ENCODE data around the gene ABTB2. TPM values are rescaled to one million over a fixed set of nuclear protein-coding genes. Genes with fewer than 3 reads are reported as not detected.

Gene ABTB2
- total RNA-seq, 6 donors from 2014 or later: 1.4 to 6.8 (median 4.7) TPM

DNA sequence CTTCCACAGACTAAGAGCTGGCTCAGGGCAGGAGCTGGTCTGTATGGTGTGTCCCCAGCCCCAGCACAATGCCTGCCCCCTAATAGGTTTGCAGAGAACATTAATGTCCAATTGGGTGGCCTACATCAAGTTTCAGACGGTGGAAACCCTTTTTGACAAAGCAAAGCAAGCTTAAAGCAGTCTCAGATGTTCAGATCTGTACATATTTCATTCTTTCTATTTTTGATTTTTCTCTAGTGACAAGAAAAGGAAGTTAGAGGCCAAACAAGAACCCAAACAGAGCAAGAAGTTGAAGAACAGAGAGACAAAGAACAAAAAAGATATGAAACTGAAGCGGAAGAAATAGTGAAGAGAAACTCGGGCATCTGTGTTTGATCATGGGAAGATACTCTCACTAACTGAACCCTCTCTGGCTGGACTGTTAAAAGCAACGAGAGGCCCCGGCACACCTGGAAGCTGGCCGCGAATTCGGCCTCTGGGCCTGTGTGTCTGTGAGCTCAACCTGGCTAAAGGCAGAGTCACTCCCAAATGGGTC, 211.9 kb downstream of the ABTB2 start:
- Histone ChIP-seq H3K27me3 (no peaks in the 10 kb centered on the region), H3K27ac (no peak overlapping the region), H3K4me3 (no peak overlapping the region), H3K36me3 (peaks cover 35 to 97% (median 78%) of the 10 kb centered on the region in 4 donors), H3K4me1 (no peaks in the 10 kb centered on the region), H3K9me3 (no peaks in the 10 kb centered on the region)
- TF ChIP-seq, protein P1, sequence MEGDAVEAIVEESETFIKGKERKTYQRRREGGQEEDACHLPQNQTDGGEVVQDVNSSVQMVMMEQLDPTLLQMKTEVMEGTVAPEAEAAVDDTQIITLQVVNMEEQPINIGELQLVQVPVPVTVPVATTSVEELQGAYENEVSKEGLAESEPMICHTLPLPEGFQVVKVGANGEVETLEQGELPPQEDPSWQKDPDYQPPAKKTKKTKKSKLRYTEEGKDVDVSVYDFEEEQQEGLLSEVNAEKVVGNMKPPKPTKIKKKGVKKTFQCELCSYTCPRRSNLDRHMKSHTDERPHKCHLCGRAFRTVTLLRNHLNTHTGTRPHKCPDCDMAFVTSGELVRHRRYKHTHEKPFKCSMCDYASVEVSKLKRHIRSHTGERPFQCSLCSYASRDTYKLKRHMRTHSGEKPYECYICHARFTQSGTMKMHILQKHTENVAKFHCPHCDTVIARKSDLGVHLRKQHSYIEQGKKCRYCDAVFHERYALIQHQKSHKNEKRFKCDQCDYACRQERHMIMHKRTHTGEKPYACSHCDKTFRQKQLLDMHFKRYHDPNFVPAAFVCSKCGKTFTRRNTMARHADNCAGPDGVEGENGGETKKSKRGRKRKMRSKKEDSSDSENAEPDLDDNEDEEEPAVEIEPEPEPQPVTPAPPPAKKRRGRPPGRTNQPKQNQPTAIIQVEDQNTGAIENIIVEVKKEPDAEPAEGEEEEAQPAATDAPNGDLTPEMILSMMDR (IDR thresholded peaks at IDR 0.05): no peak
- ATAC-seq (ENCODE audit: low FRiP score in 2 of 2): no peak
- DNase-seq: no peak
- 84 to 86% methylated on average over 8 of the region's 8 CpGs for WGBS, 2 donors

- no peak for TF ChIP-seq POLR2AphosphoS5 (IDR thresholded peaks at IDR 0.05)
- no peak for TF ChIP-seq POLR2A (IDR thresholded peaks at IDR 0.05)
- TF ChIP-seq, protein P1 (IDR thresholded peaks at IDR 0.05): no peak
- no peak for TF ChIP-seq EP300 (IDR thresholded peaks at IDR 0.05)
- ATAC-seq (ENCODE audit: low FRiP score in 2 of 2): no peak
- WGBS, 2 donors: 89 to 92% methylated on average over 3 to 5 of the region's 5 CpGs
These were observed 212.7 kb downstream of the ABTB2 start for GRCh38 chr11:34145073-34145472.

GRCh38 chr11:34143048-34143447, 214.8 kb downstream of the ABTB2 start:
- 72 to 83% methylated on average over 2 of the region's 2 CpGs for WGBS, 2 donors
- Histone ChIP-seq H3K9me3 (no peaks in the 10 kb centered on the region), H3K4me3 (no peak overlapping the region), H3K36me3 (peaks cover 37 to 100% (median 91%) of the 10 kb centered on the region in 4 donors), H3K4me1 (no peaks in the 10 kb centered on the region), H3K27me3 (no peaks in the 10 kb centered on the region), H3K27ac (no peak overlapping the region)
- TF ChIP-seq, protein P1 (IDR thresholded peaks at IDR 0.05): no peak
- no peak for TF ChIP-seq POLR2A (IDR thresholded peaks at IDR 0.05)
- no peak for TF ChIP-seq POLR2AphosphoS5 (IDR thresholded peaks at IDR 0.05)
- TF ChIP-seq EP300 (IDR thresholded peaks at IDR 0.05): no peak
- ATAC-seq (ENCODE audit: low FRiP score in 2 of 2) (no peak), DNase-seq (no peak)

More at GRCh38 chr11:34145073-34145472, 212.7 kb downstream of the ABTB2 start:
- Histone ChIP-seq H3K27ac (no peak overlapping the region), H3K27me3 (no peaks in the 10 kb centered on the region), H3K36me3 (peaks cover 37 to 100% (median 83%) of the 10 kb centered on the region in 4 donors), H3K9me3 (no peaks in the 10 kb centered on the region), H3K4me1 (no peaks in the 10 kb centered on the region), H3K4me3 (no peak overlapping the region)
- no peak for DNase-seq

- Histone ChIP-seq H3K4me3 (no peak overlapping the region), H3K4me1 (no peaks in the 10 kb centered on the region), H3K27me3 (no peaks in the 10 kb centered on the region), H3K27ac (no peak overlapping the region), H3K36me3 (peaks cover 45 to 100% (median 94%) of the 10 kb centered on the region in 4 donors), H3K9me3 (no peaks in the 10 kb centered on the region)
- TF ChIP-seq, protein P1 (IDR thresholded peaks at IDR 0.05): no peak
- no peak for TF ChIP-seq EP300 (IDR thresholded peaks at IDR 0.05)
- no peak for TF ChIP-seq POLR2A (IDR thresholded peaks at IDR 0.05)
- ATAC-seq (ENCODE audit: low FRiP score in 2 of 2): peak in 1 of 2 donors; percentile 26
- no peak for DNase-seq
- 80 to 96% methylated on average over 3 to 11 of the region's 11 CpGs for WGBS, 2 donors
These were observed 217.7 kb downstream of the ABTB2 start for GRCh38 chr11:34140149-34140548.

GRCh38 chr11:34139346-34139745, 218.5 kb downstream of the ABTB2 start:
- Histone ChIP-seq H3K27ac (no peak overlapping the region), H3K4me3 (no peak overlapping the region), H3K36me3 (peaks cover 37 to 100% (median 96%) of the 10 kb centered on the region in 4 donors), H3K9me3 (no peaks in the 10 kb centered on the region), H3K4me1 (no peaks in the 10 kb centered on the region), H3K27me3 (no peaks in the 10 kb centered on the region)
- 95 to 98% methylated on average over 7 of the region's 7 CpGs for WGBS, 2 donors
- TF ChIP-seq, protein P1 (IDR thresholded peaks at IDR 0.05): no peak
- TF ChIP-seq EP300 (IDR thresholded peaks at IDR 0.05) (no peak), POLR2A (IDR thresholded peaks at IDR 0.05) (no peak), POLR2AphosphoS5 (IDR thresholded peaks at IDR 0.05) (no peak)
- DNase-seq: no peak
- ATAC-seq (ENCODE audit: low FRiP score in 2 of 2): no peak

Measured in upper lobe of left lung (tissue), 6 donors.